Natural killer cell treated with Interleukin-12 subunit alpha and Interleukin-12 subunit beta and Interleukin-15 and Interleukin-18, amount 100 ng/mL, for 72 hours (primary cell): Measurements from ENCODE around the gene RPUSD1. TPM values are rescaled to one million over a fixed set of nuclear protein-coding genes. Genes with fewer than 3 reads are reported as not detected.

Experiments used
- ATAC-seq, 2 donors: fragments of 150-1000 bp; cut with Tn5 transposase in 1 of 2; sonication (Bioruptor Pico), chemical (Tn5 transposase) in 1 of 2; 2 replicates each; pipeline ENCODE4 v1.10.0; 2021
- DNase-seq: peaks from one replicate; pipeline ENCODE4 v3.0.0; 2022; ENCODE audit warnings: low spot score
- H3K27ac Mint-ChIP-seq, 2 donors: 1 replicate in 1 of 2; 2 replicates in 1 of 2; pipeline ENCODE4 v1.8.0; 2022; ENCODE audit warnings: mixed read lengths in 2 of 2, mild to moderate bottlenecking in 1 of 2, moderate library complexity in 1 of 2
- H3K27me3 Mint-ChIP-seq, 2 donors: 1 replicate in 1 of 2; 2 replicates in 1 of 2; pipeline ENCODE4 v1.8.0; 2022; ENCODE audit warnings: mixed read lengths in 2 of 2
- H3K36me3 Mint-ChIP-seq: one replicate; pipeline ENCODE4 v1.8.0; 2022; ENCODE audit warnings: mixed read lengths
- H3K4me1 Mint-ChIP-seq, 2 donors: 1 replicate in 1 of 2; 2 replicates in 1 of 2; pipeline ENCODE4 v1.8.0; 2022; ENCODE audit warnings: low read depth in 2 of 2, mixed read lengths in 2 of 2, mild to moderate bottlenecking in 1 of 2
- H3K4me3 Mint-ChIP-seq: one replicate; pipeline ENCODE4 v1.8.0; 2022; ENCODE audit warnings: mixed read lengths
- H3K9me3 Mint-ChIP-seq: 2 replicates; pipeline ENCODE4 v1.8.0; 2022; ENCODE audit warnings: mixed read lengths
- total RNA-seq, 2 donors: library from RNA; stranded (reverse); gene quantifications; one replicate each; pipeline ENCODE4 v1.2.3, GENCODE V29; 2022

The RPUSD1 gene
- total RNA-seq, 2 donors from 2014 or later: 38.2 to 79.3 TPM

DNA sequence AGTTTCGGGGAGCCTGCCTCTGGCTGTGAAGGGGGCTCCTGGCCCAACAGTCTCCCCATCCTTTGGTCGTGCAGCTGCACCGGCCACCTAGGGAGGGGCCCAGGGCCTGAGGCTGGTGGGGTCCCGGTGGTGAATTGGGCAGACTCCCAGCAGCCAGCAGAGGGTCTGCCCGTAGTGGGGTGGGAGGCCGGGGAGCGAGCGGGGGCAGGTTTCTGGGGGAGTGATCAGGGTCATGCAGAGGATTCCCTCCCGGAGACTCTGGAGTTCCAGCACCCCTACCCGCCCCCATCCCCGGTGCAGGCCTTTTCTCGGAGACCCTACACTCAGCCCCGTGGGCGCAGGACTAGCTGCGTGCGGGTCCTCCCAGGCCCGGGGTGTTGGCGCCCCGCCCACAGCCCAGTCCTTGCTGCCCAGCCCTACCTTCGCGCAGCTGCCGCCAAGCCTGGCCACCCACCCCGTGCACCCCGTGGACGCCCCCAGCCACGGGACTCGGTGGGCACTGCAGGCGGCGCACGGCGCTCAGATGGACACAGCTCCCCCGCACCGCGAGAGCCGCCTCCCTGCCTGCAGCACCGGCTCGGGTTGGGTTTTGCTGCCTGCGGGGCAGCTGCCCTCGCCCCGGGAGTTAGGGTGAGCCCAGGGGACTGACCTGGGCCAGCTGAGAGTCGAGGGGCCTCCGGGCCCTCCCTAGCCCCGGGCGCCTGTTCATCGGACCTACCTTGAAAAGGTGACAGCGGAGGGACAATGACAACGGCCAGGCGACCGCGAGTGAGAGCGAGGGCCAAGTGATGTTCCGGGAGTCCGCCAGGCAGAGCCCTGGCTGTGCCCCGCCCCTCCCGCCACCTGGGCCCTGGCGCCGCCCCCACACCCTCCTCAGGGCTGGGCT, 12.0 kb upstream of the RPUSD1 start, which contains the start of gene GNG13:
TSS of gene GNG13 (minus strand) at position 787 of the 886 bp plus-strand sequence. CDS start 1,657 bp downstream, outside the sequence.
- H3K4me3 Mint-ChIP-seq: no peak within 1 kb of the TSS
- no peaks in the 10 kb centered on the region for H3K36me3 Mint-ChIP-seq
- H3K27ac Mint-ChIP-seq: no peak within 1 kb of the TSS
- DNase-seq: no peak
- H3K4me1 Mint-ChIP-seq: no peaks in the 10 kb centered on the region
- H3K27me3 Mint-ChIP-seq: peaks cover 0 to 3% of the 10 kb centered on the region in 2 donors
- ATAC-seq: no peak
- H3K9me3 Mint-ChIP-seq: no peaks in the 10 kb centered on the region

DNA sequence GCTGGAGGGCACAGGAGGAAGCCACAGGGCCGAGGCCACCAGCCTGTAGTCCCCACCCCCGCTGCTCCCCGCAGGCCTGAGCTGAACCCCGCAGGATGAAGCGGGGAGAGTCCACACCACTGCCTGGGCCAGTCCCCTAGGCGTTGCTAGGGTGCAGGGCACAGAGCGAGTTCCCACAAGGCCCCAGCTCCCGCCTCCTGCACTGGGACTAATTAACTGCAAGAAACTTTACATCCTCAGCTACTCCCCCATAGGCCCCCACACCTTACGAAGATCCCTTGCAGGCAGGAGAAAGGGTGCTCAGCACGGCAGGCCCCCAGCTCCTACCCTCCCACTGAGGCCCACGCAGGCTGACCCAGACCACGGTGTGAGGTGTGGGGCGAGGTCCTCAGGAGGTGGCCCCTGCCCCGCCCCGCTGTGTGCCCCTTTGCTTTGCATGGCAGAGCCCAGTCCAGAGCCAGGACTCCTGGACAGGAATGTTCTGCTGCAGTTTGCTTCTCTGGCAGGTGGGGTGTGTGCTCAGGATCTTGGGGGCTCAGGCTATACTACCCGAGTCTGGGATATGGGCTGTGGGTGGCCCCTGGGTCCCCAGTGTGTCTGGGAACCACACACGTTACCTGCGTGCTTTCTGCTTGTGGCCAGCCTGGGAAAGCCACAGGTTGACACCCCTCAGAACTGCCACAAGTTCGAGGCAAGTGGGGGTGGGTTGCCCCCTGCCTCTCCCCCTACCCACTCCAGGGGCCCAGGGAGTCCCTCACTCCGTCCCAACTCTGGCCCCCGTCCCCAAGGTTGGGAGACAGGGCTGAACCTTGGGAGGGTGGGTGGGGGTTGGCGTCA, 11.1 kb upstream of the RPUSD1 start:
- H3K9me3 Mint-ChIP-seq: no peaks in the 10 kb centered on the region
- peaks cover 0 to 3% of the 10 kb centered on the region in 2 donors for H3K27me3 Mint-ChIP-seq
- DNase-seq (no peak), ATAC-seq (no peak)
- H3K36me3 Mint-ChIP-seq: no peaks in the 10 kb centered on the region
- no peak overlapping the region for H3K27ac Mint-ChIP-seq
- H3K4me3 Mint-ChIP-seq: no peak overlapping the region
- no peaks in the 10 kb centered on the region for H3K4me1 Mint-ChIP-seq

DNA sequence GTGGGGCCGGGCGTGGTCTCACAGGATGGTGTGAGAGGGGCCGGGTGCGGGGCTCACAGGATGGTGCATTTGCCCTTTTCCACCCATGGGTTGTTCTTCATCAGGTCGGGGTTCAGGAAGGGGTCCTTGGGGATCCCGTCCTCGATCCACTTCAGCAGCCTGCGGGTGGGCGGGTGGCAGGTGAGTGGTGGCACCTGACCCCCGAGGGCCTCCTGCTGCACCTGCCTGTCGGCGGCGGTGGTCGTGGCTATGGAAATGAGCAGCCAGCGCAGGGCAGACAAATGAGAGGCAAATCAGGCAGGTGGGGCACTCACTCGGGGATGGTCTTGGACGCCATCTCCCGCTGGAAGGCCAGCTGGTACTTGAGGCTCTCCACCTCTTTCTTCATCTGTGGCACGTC, 10.5 kb upstream of the RPUSD1 start:
- ATAC-seq (no peak), DNase-seq (no peak)
- Mint-ChIP-seq H3K36me3 (no peaks in the 10 kb centered on the region), H3K4me3 (no peak overlapping the region), H3K9me3 (no peaks in the 10 kb centered on the region), H3K27ac (no peak overlapping the region), H3K4me1 (no peaks in the 10 kb centered on the region), H3K27me3 (peaks cover 0 to 3% of the 10 kb centered on the region in 2 donors)

DNA sequence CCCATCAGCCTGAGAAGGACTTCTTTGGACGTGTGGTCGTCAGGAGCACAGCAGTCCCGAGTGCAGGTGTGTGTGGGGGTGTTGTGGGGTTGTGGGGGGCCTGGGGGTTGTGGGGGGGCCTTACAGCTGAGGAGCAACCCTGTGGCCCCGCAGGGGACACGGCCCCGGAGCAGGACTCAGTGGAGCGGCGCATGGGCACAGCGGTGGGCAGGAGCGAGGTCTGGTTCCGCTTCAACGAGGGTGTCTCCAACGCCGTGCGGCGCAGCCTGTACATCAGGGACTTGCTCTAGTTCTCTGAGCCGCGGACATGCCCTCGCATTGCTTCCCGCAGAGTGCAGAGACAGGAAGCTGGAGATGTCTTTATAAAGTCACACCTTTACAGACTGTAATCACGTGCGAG, 9.5 kb upstream of the RPUSD1 start:
- Mint-ChIP-seq H3K27ac (no peak overlapping the region), H3K4me1 (no peaks in the 10 kb centered on the region), H3K36me3 (no peaks in the 10 kb centered on the region), H3K27me3 (peaks cover 0 to 3% of the 10 kb centered on the region in 2 donors), H3K4me3 (no peak overlapping the region), H3K9me3 (no peaks in the 10 kb centered on the region)
- ATAC-seq (no peak), DNase-seq (no peak)

DNA sequence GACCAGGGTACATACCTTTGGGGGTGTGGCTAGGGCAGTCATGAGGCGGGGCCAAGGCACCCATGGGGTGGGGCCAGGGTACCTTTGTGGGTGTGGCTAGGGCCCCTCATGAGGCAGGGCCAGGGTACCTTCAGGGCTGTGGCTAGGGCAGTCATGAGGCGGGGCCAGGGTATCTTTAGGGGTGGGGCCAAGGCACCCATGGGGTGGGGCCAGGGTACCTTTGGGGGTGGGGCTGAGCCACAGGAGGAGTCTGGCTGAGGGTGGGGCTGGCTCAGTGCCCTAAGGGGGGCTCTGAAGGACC, 8.9 kb upstream of the RPUSD1 start:
- ATAC-seq (peak; percentile 17 to 34), DNase-seq (no peak)
- H3K27me3 Mint-ChIP-seq: peaks cover 0 to 3% of the 10 kb centered on the region in 2 donors
- no peak overlapping the region for H3K4me3 Mint-ChIP-seq
- no peaks in the 10 kb centered on the region for H3K4me1 Mint-ChIP-seq
- no peaks in the 10 kb centered on the region for H3K9me3 Mint-ChIP-seq
- no peak overlapping the region for H3K27ac Mint-ChIP-seq
- no peaks in the 10 kb centered on the region for H3K36me3 Mint-ChIP-seq

DNA sequence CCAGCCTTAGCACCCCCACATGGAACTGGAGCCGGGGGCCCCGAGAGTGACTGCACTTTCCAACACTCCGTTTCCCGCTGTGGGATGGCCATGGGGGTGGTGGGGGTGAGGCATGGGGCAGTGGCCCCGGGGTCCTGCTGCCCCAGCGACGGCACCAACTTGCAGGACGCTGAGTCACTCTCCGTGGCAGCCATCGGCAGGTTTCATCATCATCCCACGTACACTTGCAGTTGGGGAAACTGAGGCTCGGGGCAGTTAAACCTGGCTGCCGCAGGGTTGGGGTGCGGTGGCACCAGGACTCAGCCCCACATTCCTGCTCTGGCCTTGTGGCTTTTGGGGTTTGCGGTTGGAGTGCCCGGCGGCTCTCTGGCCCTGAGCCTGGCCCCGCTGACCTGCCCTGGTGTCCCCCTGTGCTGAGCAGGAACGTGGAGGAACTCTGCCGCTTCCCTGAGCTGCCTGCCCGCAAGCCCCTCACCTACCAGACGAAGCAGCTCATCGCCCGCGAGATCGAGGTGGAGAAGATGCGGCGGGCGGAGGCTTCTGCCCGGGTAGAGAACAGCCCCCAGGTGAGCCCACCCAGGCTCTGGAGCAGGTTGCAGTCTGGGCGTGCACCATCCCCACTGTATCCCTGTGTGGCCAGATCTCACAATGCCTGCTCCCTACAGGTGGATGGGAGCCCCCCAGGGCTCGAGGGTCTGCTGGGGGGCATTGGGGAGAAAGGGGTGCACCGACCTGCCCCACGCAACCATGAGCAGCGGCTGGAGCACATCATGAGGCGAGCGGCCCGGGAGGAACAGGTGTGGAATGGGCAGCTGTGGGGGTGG, 8.3 kb upstream of the RPUSD1 start:
- Mint-ChIP-seq H3K9me3 (no peaks in the 10 kb centered on the region), H3K36me3 (no peaks in the 10 kb centered on the region), H3K27ac (no peak overlapping the region), H3K4me3 (no peak overlapping the region), H3K27me3 (peaks cover 0 to 3% of the 10 kb centered on the region in 2 donors), H3K4me1 (no peaks in the 10 kb centered on the region)
- ATAC-seq (no peak), DNase-seq (no peak)

DNA sequence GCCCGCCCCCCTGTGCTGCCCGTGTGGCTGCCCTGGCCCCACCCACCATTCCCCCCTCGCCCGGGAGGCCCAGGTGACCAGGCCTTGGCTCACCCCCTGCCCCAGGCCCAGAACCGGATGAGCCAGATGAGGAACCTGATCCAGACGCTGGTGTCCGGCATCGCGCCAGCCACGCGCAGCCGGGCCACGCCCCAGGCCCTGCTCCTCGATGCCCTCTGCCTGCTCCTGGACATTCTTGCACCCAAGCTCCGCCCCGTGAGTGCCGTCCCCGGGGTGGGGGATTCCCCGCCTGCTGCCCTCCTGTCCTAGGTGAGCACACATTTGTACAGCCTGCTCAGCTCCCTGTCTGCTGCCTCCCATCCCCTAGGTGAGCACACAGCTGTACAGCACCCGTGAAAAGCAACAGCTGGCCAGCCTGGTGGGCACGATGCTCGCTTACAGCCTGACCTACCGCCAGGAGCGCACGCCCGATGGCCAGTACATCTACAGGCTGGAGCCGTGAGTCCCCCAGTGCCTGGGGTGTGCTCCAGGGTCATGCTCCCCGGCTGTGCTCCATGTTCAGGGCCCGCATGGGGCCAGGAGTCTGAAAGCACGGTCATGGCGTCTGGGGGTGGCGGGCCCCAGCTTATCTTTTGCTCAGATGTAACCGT, 7.5 kb upstream of the RPUSD1 start:
- Mint-ChIP-seq H3K4me3 (no peak overlapping the region), H3K27me3 (peaks cover 0 to 3% of the 10 kb centered on the region in 2 donors), H3K27ac (no peak overlapping the region), H3K4me1 (no peaks in the 10 kb centered on the region), H3K36me3 (no peaks in the 10 kb centered on the region), H3K9me3 (no peaks in the 10 kb centered on the region)
- DNase-seq (no peak), ATAC-seq (no peak)

DNA sequence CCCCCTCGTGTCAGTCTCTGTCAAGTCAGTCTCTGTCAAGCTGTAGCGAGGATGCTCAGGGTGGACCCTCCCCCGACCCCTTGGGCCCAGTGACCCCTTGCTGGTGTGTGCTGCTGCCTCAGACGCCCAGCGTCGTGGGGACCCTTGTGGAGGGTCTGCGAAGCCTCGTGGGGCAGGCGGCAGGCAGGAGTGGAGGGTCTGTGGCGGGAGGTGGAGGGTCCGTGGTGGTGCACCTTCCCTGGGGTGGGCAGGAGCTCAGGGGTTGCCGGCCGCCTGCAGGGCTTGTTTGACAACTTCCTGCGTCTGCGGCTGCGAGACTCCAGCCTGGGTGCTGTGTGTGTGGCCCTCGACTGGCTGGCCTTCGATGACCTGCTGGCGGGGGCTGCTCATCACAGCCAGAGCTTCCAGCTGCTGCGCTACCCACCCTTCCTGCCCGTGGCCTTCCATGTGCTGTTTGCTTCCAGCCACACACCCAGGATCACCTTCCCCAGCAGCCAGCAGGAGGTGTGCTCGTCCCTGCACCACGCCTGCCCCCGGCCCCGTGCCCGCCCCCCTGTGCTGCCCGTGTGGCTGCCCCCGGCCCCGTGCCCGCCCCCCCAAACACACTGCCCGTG, 6.8 kb upstream of the RPUSD1 start:
- H3K27me3 Mint-ChIP-seq: peaks cover 0 to 3% of the 10 kb centered on the region in 2 donors
- H3K36me3 Mint-ChIP-seq: no peaks in the 10 kb centered on the region
- no peak for DNase-seq
- ATAC-seq: no peak
- H3K9me3 Mint-ChIP-seq: no peaks in the 10 kb centered on the region
- no peak overlapping the region for H3K27ac Mint-ChIP-seq
- no peaks in the 10 kb centered on the region for H3K4me1 Mint-ChIP-seq
- no peak overlapping the region for H3K4me3 Mint-ChIP-seq

DNA sequence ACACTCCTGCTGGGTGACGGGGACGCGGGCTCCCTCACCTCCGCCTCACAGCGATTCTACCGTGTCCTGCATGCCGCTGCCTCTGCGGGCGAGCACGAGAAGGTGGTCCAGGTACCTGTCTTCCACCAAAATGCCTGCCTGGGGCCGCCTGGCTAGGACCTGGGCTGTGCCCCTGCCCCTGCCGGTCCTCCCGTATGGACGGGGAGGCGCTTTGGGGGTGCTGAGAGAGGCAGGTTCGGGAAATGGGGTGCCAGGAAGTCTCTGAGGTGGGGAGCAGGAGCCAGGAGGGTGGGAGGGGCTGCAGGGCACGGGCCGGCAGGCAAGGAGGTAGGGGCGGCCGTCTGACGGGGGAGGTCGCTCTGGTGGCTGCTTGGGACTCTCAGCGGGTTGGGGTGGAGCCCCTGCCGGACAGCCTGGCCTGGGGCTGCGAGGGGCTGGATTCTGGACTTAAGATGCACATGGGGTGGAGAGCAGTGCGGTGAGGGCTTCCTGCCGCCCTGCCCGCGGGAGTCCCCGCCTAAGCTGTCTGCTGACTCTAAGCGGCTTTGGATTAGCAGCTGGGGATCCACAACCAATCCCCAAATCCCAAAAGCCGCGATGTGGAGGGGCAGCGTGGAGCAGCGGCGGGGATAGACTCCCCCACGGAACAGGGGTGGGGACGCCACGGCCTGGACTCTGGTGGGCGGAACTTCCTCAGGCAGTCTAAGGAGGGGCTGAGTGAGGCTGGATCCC, 6.1 kb upstream of the RPUSD1 start:
- DNase-seq (no peak), ATAC-seq (no peak)
- Mint-ChIP-seq H3K27me3 (peaks cover 0 to 3% of the 10 kb centered on the region in 2 donors), H3K4me1 (no peaks in the 10 kb centered on the region), H3K9me3 (no peaks in the 10 kb centered on the region), H3K27ac (no peak overlapping the region), H3K36me3 (no peaks in the 10 kb centered on the region), H3K4me3 (no peak overlapping the region)

DNA sequence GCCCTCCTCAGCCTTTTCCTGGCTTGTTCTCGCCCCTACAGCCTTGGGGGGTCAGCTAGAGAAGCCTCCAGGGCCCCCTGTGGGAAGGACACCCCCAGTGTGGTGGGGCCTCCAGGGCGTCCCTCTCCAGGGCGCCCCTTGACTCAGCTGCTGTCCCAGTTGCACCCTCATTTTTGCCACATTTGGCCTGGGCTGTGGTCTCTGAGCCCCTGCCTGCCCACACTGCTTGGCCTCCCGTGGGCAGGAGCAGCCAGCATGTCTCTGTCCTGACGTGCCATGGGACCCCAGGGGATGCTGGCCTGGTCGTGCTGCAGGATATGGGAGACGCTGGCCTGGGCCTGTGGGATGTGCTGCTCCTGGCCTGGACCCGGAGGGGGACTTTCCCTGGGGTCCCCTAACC, 5.2 kb upstream of the RPUSD1 start:
- Mint-ChIP-seq H3K4me1 (no peaks in the 10 kb centered on the region), H3K9me3 (no peaks in the 10 kb centered on the region), H3K4me3 (no peak overlapping the region), H3K36me3 (no peaks in the 10 kb centered on the region), H3K27me3 (peaks cover 0 to 3% of the 10 kb centered on the region in 2 donors), H3K27ac (no peak overlapping the region)
- ATAC-seq (no peak), DNase-seq (no peak)

DNA sequence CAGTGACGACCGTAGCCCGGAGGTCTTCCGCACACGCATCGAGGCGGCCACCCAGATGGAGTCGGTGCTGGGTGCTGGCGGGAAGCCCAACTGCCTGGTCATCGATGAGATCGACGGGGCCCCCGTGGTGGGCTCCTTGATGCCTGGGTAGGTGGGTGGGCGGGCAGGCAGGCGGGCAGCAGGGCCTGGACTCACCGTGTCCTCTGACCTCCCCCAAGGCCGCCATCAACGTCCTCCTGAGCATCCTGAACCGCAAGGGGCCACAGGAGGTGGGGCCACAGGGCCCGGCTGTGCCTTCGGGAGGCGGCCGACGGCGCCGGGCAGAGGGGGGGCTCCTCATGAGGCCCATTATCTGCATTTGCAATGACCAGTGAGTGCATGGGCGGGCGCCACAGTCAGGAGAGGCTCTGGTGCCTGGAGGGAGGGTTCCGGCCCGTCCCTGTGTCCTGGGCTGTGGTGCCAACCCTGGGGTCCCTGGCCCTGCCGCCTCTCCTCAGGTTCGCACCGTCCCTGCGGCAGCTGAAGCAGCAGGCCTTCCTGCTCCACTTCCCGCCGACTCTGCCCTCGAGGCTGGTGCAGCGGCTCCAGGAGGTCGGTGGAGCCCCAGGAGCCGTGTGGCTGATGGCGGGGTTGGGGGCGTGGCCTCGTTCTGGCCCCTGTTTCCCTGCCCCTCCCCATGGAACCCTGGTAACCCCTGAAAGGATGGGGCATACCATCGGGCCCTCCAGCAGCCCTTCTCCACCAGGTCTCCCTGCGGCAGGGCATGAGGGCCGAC, 4.2 kb upstream of the RPUSD1 start:
- ATAC-seq: no peak
- Mint-ChIP-seq H3K4me1 (peaks cover 0 to 3% of the 10 kb centered on the region in 2 donors), H3K27me3 (no peaks in the 10 kb centered on the region), H3K4me3 (no peak overlapping the region), H3K9me3 (no peaks in the 10 kb centered on the region), H3K27ac (no peak overlapping the region), H3K36me3 (no peaks in the 10 kb centered on the region)
- no peak for DNase-seq

DNA sequence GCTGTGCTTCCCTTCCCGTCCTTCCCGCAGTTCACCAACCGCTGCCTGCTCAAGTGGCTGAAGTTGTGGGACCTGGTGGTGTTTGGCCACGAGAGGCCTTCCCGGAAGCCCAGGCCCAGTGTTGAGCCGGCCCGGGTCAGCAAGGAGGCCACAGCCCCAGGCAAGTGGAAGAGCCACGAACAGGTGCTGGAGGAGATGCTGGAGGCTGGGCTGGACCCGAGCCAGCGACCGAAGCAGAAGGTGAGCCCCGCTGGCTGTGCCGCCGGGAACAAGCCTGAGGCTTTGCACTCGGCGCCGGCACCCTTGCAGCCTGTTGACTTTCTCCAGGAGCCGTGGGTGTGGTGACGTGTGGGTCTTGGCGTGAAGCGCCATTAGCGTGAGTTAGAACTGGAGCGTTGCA, 3.0 kb upstream of the RPUSD1 start:
- ATAC-seq (no peak), DNase-seq (no peak)
- no peaks in the 10 kb centered on the region for H3K27me3 Mint-ChIP-seq
- H3K4me1 Mint-ChIP-seq: peaks cover 0 to 3% of the 10 kb centered on the region in 2 donors
- no peak overlapping the region for H3K4me3 Mint-ChIP-seq
- no peaks in the 10 kb centered on the region for H3K36me3 Mint-ChIP-seq
- H3K9me3 Mint-ChIP-seq: no peaks in the 10 kb centered on the region
- H3K27ac Mint-ChIP-seq: no peak overlapping the region
